Ovary (tissue), 3 donors: ENCODE results near the gene MAP6.

Source experiments
- EP300 ChIP-seq: sonication (generic); formaldehyde crosslinking; IDR thresholded peaks from one replicate; pipeline ENCODE4 v1.6.1; 2017; ENCODE audit warnings: antibody characterized with exemption
- TF ChIP-seq, protein P1 (sequence below), 3 donors: fragments of 450-650 bp in 2 of 3; fragments of 200-600 bp in 1 of 3; IDR thresholded peaks; one replicate each; pipeline versions ENCODE4 v1.5.1 to v1.8.0; 2016 to 2022; ENCODE audit warnings: antibody characterized with exemption in 3 of 3, mild to moderate bottlenecking in 1 of 3
- donor health status: DM: no; HTN: no; CAD: no.

DNA sequence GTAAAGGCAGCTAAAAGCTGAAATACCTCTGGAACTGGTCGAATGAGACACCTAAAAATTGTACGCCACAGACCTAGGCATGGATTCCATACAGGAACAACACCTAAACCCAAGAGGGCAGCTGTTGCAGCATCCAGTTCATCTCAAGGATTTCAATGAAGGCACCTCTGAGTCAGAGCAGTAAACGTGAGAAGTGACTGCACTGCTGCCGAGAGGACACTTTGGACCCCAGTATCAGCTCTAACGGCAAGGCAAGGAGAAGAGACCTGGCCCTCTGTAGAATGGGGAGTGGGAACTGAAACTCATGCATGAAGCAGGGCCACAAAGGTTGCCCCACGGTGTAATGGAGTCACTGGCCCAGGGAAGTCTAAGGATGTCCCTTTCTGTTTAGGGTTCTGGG, 23.9 kb downstream of the MAP6 start:
- TF ChIP-seq, protein P1, sequence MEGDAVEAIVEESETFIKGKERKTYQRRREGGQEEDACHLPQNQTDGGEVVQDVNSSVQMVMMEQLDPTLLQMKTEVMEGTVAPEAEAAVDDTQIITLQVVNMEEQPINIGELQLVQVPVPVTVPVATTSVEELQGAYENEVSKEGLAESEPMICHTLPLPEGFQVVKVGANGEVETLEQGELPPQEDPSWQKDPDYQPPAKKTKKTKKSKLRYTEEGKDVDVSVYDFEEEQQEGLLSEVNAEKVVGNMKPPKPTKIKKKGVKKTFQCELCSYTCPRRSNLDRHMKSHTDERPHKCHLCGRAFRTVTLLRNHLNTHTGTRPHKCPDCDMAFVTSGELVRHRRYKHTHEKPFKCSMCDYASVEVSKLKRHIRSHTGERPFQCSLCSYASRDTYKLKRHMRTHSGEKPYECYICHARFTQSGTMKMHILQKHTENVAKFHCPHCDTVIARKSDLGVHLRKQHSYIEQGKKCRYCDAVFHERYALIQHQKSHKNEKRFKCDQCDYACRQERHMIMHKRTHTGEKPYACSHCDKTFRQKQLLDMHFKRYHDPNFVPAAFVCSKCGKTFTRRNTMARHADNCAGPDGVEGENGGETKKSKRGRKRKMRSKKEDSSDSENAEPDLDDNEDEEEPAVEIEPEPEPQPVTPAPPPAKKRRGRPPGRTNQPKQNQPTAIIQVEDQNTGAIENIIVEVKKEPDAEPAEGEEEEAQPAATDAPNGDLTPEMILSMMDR (IDR thresholded peaks at IDR 0.05): no peak
- TF ChIP-seq EP300: no peak
